Measurements from ENCODE around the gene ZNF501.

ZNF501 gene

DNA sequence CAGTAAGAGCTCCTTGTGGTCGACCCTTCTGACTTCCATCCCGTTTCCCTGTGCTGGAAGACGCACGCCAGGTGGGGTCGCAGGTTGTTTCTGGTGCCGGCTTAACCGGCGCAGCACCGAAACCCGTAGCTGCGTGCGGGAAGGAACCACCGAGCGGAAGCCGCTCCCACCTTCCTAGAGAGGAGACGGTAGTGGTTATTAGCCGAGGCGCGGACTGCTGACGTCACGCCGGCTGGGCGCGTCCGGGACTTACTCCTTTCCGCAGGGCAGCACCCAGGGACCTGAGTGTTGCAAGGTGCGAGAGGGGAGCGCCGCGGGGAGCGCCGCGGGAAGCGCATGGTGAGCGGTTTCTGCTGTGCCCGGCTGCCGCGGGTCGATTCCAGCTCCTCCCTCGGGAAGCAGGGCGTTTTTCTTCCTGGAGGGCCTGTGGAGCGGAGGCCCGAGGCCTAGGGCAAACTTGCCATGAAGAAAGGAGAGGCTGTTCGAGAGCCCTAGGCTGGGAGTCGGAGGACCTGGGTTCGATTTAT is at the start of gene ZNF501:
Gene ZNF501 (plus strand): TSS at position 252 of the 527 bp plus-strand sequence. CDS start 4,787 bp downstream, outside the sequence.
- peak within 1 kb of the TSS; percentile 54 for H3K27ac ChIP-seq
- no peak for TF ChIP-seq ZFX (IDR thresholded peaks at IDR 0.05; ENCODE audit: borderline replicate concordance)
- TF ChIP-seq, protein P1, sequence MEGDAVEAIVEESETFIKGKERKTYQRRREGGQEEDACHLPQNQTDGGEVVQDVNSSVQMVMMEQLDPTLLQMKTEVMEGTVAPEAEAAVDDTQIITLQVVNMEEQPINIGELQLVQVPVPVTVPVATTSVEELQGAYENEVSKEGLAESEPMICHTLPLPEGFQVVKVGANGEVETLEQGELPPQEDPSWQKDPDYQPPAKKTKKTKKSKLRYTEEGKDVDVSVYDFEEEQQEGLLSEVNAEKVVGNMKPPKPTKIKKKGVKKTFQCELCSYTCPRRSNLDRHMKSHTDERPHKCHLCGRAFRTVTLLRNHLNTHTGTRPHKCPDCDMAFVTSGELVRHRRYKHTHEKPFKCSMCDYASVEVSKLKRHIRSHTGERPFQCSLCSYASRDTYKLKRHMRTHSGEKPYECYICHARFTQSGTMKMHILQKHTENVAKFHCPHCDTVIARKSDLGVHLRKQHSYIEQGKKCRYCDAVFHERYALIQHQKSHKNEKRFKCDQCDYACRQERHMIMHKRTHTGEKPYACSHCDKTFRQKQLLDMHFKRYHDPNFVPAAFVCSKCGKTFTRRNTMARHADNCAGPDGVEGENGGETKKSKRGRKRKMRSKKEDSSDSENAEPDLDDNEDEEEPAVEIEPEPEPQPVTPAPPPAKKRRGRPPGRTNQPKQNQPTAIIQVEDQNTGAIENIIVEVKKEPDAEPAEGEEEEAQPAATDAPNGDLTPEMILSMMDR (IDR thresholded peaks at IDR 0.05), result no peak

DNA sequence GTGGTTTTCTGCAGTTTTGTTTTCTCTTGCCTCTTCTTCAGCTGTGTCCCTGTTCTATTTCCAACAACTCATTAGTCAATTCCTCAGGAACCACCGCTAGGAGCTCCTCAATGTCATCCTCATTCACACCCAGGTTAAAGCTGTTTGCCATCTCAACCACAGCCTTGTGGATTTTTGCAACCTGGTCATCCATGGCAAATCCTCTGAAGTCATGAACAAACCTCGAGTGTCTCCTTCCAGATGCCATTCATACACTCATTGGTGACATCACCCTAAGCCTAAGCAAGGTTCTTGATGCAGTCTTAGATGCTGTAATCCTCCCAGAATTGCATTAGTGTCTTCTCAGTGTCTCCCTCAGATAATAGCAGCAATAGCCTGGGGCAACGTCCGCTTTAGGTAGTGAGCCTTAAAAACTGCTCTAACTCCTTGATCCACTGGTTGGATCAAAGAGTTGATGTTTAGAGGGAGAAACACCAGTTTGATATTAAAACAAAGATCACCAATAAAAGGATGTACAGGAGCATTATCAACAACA is 48.4 kb upstream of the ZNF501 start:
- TF ChIP-seq, protein P1 (IDR thresholded peaks at IDR 0.05), result no peak
- TF ChIP-seq ZFX (IDR thresholded peaks at IDR 0.05; ENCODE audit: borderline replicate concordance), result no peak
- H3K27ac ChIP-seq, result no peak overlapping the region

DNA sequence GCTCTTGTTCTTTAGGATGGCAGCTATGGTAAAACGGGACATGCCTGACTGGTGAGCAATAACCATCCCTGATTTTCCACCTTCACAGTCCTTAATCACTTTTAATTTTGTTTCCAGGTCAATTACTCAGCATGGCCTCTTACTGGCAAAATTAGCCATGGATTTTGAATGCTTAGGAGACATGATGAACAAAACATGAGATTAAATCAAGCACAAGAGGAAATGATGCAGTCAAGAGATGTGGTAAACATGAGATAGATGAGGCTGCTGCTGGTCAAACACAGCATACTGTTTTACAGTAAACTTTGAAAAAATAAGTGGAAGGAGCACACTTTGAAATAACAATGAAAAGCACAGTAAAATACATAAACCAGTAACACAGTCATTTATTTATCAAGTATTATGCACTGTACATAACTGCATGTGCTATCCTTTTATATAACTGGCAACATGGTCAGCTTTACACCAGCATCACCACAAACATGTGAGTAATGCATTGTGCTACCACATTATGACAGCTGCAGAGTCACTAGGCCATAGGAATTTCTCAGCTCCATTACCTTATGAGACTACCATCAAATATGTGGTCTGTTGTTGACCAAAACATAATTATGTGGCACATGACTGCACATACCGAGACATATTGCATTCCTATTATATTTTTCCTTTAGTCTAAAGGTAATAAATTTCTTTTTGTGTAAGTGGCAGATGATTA is 47.1 kb upstream of the ZNF501 start:
- no peak overlapping the region for H3K27ac ChIP-seq
- no peak for TF ChIP-seq ZFX (IDR thresholded peaks at IDR 0.05; ENCODE audit: borderline replicate concordance)
- TF ChIP-seq, protein P1 (IDR thresholded peaks at IDR 0.05), result no peak

DNA sequence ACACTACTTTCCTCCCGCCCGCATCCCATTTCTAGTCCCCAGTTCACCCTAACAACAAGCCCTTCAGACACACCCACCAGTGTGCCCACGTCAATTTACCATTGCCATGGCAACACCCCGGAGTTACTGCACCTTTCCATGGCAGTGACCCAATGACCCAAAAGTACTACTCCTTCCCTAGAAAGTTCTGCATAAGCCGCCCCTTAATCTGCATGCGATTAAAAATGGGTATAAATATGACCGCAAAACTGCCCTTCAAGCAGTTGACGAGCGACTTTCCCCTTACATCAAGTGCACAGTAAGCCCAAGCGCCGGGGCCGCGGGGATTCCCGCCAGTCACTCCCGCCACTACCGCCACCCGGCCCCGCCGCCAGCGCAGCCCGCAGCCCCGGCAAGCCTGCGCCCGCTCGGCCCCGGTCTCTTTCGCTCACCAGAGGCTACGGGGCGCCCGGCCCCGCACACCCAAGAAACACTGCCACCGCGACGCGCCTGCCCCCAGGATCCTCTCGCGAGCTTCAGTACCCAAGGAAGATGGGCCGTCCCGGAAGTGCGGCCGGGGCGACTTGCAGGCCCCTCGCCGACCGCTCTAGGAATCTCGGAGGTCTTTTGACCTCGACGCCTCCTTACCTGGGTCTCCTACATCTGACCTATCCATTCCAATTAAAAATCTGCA is 44.2 kb upstream of the ZNF501 start:
- TF ChIP-seq, protein P1 (IDR thresholded peaks at IDR 0.05), result no peak
- no peak for TF ChIP-seq ZFX (IDR thresholded peaks at IDR 0.05; ENCODE audit: borderline replicate concordance)
- no peak overlapping the region for H3K27ac ChIP-seq

DNA sequence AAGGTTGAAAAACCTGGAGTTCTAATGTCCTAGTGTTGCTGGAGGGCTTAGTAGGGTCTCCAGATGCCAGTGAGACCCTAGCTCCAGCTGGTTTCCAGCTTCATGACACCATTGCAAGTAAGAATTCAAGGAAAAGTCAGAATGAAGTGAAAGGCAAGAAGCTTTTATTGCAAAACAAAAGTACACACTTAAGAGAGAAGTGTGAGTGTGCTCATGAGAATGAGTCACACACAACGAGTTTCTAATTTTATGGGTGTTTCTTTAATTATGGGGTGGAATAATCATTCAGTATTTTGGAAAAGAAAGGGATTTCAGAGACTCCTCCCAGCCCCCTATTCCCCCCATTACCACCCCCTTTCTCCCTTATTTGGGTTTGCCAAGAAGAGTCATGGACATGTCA is 41.5 kb upstream of the ZNF501 start:
- no peak overlapping the region for H3K27ac ChIP-seq
- no peak for TF ChIP-seq ZFX (IDR thresholded peaks at IDR 0.05; ENCODE audit: borderline replicate concordance)

DNA sequence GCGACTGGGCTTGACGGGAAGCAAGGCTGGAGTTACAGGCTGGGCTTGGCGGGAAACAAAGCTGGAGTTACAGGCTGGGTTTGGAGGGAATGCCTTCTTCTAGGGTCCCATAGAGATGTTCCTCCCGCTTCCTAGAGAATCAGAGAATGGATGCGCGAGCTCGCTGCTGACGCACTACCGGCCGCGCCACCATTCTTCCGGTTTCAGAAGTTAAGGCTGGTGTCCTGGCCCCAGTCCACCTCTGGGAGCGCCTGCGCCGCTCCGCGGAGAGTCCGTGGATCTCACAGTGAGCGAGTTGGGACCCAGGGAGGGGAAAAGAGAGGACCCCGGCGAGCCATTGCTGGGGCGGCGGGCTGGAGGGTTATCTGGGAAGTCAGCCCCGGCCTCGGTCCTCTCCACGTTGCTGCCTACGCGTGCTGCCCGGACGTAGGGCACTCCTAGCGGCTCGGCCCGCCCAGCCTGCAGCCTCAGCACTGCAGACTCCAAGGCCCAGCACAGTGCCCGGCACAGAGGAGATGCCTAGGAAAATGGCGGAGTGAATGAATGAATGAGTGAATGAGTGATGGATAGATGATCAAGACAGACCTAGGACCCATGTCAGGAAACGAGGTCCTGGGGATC is 16.9 kb upstream of the ZNF501 start, which contains the start of gene ZNF502:
Gene ZNF502 (plus strand): TSS at position 206 of the 621 bp plus-strand sequence. CDS start 7,602 bp downstream, outside the sequence.
- TF ChIP-seq, protein P1 (IDR thresholded peaks at IDR 0.05), result peak; percentile 60
- no peak for TF ChIP-seq ZFX (IDR thresholded peaks at IDR 0.05; ENCODE audit: borderline replicate concordance)
- peak within 1 kb of the TSS; percentile 48 for H3K27ac ChIP-seq
